ENCODE results near the gene NPDC1.

The NPDC1 gene

DNA sequence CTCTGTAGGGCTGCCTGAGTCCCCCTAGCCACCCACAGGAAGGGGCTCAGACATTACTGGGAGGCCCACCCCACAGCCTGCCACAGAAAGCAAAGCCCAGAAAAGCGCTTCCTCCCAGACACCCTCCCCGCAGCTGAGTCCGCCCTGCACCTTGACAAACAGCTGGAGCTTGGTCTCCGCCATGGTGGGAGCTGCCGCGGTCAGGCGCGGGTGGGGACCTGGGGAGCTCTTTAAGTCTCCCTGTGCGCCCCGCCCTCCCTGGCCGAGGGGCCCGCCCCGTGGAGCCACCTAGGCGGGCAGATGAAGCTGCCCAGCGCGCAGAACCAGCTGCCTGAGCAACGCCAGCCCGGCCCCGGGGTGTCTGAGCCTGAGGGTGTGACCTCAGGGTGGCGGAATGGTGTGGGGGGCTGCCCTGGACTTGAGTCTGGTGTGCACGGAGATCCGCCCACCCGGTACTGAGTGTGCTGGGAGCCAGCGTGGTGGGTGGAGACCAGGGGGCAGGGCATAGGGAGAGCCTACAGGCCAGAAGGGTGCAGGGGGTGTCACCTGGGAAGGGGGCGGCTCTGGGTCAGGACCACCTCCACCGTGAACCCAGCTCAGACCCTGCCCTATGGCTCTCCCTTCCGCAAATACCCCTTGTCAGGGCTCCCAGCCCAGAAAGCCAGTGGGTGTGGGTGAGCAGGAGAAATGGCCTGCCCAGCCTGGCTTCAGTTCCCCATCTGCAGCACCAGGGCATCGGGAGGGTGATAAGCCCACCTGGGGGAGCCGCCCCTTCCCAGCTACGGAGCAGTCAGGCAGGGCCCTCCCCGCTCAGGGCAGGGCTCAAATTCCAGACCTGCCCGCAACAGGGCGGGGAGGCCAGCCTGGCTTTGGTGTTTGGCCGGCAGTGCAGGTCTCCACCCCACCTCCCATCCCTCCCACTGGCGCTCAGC lies 49.4 kb downstream of the NPDC1 start, which contains the start of gene CLIC3:
TSS of gene CLIC3 (minus strand) at position 208 of the 932 bp plus-strand sequence. CDS start at position 183, 25 bp downstream.
- Histone ChIP-seq H3K4me1 (ENCODE audit: insufficient read depth, low read length) (peaks cover 7% of the 10 kb centered on the region), H3K36me3 (ENCODE audit: insufficient read depth, low read length) (peaks cover 12% of the 10 kb centered on the region), H2AFZ (ENCODE audit: low read depth, low read length) (no peak within 1 kb of the TSS), H3K4me3 (ENCODE audit: low read length) (no peak within 1 kb of the TSS), H3K9me3 (ENCODE audit: low read length) (no peaks in the 10 kb centered on the region), H3K27me3 (ENCODE audit: insufficient read depth, low read length) (no peaks in the 10 kb centered on the region)

DNA sequence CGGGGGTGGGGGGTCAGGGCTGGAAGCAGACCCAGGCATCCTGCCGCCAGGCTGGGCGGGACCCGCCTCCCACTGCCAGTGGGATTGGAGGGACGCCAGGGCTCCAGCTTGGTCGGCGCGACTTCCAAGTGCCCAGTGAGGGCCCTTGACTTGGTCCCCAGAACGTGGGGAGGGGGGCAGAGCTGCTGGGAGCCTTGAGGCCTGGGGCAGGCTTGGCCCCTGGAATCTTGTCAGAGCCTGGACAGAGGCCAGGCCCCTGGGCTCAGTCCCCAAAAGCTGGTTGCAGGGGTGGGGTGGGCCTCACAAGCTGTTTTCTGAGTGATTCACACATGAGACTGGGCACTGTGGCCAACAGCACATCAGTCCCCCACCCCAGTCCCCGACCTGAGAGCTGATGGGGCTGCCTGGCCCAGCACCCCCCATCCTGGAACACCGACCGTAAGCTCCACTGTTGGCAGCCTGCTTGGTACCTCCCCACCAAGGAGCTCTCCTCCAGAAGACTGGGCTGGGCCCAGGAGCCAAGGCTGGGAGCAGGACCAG lies 50.1 kb downstream of the NPDC1 start:
- Histone ChIP-seq H3K36me3 (ENCODE audit: insufficient read depth, low read length) (peaks cover 12% of the 10 kb centered on the region), H2AFZ (ENCODE audit: low read depth, low read length) (no peak overlapping the region), H3K27me3 (ENCODE audit: insufficient read depth, low read length) (no peaks in the 10 kb centered on the region), H3K4me3 (ENCODE audit: low read length) (no peak overlapping the region), H3K4me1 (ENCODE audit: insufficient read depth, low read length) (peaks cover 7% of the 10 kb centered on the region), H3K9me3 (ENCODE audit: low read length) (no peaks in the 10 kb centered on the region)

DNA sequence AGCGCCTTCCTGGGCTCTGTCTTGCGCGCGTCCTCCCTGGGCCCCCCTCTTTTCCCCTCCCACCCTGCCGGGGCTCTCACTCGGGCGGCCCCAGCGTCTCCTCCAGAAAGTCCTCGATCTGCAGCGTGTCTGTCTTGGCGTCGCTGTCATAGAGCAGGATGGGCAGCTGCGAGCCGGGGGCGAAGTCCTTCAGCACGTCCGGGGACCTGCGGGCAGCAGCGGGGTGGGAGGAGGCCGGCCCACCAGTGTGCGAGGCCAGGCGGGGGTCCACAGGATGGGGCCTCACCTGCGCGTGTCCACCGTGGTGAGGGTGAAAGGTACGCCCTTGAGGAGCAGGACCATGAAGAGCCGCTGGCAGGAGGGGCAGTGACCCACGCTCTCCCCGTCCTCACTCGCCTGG lies 50.6 kb downstream of the NPDC1 start:
- no peak overlapping the region for H3K4me3 ChIP-seq (ENCODE audit: low read length)

DNA sequence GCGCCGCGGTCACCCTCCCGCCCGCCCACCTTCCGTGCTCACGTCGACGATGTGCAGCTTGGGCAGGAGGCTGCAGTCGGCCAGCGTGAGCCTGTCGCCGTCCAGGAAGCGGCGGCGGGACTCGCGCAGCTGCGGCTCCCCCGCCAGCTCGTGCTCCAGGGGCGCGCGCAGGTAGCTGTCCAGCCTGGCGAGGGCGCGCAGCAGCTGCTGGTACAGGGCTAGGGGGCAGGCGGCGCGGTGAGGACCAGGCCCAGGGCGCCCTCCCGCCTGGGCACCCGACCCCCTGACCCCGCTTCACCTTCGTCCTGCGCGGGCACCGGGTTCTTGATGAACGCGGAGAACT lies 51.1 kb downstream of the NPDC1 start:
- Histone ChIP-seq H2AFZ (ENCODE audit: low read depth, low read length) (no peak overlapping the region), H3K4me1 (ENCODE audit: insufficient read depth, low read length) (peaks cover 8% of the 10 kb centered on the region), H3K36me3 (ENCODE audit: insufficient read depth, low read length) (peaks cover 12% of the 10 kb centered on the region), H3K27me3 (ENCODE audit: insufficient read depth, low read length) (no peaks in the 10 kb centered on the region), H3K4me3 (ENCODE audit: low read length) (no peak overlapping the region), H3K9me3 (ENCODE audit: low read length) (no peaks in the 10 kb centered on the region)

More for the DNA sequence above, 50.6 kb downstream of the NPDC1 start:
- Histone ChIP-seq H3K9me3 (ENCODE audit: low read length) (no peaks in the 10 kb centered on the region), H3K27me3 (ENCODE audit: insufficient read depth, low read length) (no peaks in the 10 kb centered on the region), H3K36me3 (ENCODE audit: insufficient read depth, low read length) (peaks cover 12% of the 10 kb centered on the region), H2AFZ (ENCODE audit: low read depth, low read length) (no peak overlapping the region), H3K4me1 (ENCODE audit: insufficient read depth, low read length) (peaks cover 7% of the 10 kb centered on the region)

DNA sequence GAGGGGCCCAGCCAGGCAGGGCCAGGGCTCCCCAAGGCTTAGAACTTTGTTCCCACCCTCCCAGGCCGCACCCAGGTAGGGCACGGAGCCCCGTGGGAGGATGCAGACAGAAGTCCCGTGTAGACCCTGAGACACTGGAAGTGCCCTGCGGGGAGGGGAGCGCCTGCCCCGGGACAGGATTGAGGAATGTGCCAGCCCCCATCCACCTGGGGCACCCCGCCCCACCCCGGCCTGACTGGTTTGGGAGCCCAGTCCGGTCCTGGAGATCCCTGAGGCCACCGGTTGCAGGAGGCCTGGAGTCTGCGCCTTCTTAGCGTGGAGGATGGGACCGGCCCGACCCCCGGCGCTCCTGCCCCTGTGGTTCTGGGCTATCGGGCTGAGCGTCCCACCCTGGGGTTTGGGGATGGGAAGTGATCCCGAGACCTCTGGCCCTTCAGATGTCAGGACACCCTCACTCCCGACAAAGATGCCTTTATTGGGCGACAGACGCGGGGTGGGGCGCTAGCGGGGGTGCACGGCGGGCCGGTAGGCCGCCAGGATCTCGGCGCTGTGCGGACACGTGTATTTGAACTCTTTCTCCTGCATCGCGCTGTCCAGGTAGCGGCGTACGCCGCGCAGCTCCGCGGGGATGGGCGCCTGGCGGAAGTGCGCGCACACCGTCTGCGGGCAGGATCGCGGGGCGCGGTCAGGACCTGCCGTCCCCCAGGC lies 51.6 kb downstream of the NPDC1 start:
- peaks cover 12% of the 10 kb centered on the region for H3K36me3 ChIP-seq (ENCODE audit: insufficient read depth, low read length)
- H2AFZ ChIP-seq (ENCODE audit: low read depth, low read length): no peak overlapping the region
- no peaks in the 10 kb centered on the region for H3K27me3 ChIP-seq (ENCODE audit: insufficient read depth, low read length)
- no peak overlapping the region for H3K4me3 ChIP-seq (ENCODE audit: low read length)
- no peaks in the 10 kb centered on the region for H3K9me3 ChIP-seq (ENCODE audit: low read length)
- peaks cover 12% of the 10 kb centered on the region for H3K4me1 ChIP-seq (ENCODE audit: insufficient read depth, low read length)

DNA sequence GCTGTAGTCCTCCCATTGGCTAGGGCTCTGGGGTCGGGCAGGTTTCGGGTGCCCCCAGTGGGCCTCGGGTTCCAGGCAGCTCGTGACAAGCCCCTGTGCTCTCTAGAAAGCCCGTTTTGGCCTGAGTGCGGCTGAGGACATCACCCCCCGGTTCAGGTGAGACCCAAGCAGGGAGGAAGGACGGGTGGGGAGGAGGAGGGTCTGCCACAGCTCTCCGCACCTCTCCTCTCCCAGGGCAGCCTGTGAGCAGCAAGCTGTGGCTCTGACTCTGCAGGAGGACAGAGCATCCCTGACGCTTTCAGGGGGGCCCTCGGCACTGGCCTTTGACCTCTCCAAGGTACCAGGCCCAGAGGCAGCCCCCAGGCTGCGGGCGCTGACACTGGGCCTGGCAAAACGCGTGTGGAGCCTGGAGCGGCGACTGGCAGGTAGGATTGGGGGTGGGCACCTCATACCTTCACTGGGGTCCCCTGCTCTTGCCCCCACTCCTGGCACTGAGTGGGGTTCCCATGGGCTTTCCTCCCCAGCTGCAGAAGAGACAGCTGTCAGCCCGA lies 53.1 kb downstream of the NPDC1 start:
- Histone ChIP-seq H2AFZ (ENCODE audit: low read depth, low read length) (no peak overlapping the region), H3K4me1 (ENCODE audit: insufficient read depth, low read length) (peaks cover 12% of the 10 kb centered on the region), H3K36me3 (ENCODE audit: insufficient read depth, low read length) (peaks cover 12% of the 10 kb centered on the region), H3K9me3 (ENCODE audit: low read length) (no peaks in the 10 kb centered on the region), H3K4me3 (ENCODE audit: low read length) (peak overlapping the region; percentile 67), H3K27me3 (ENCODE audit: insufficient read depth, low read length) (no peaks in the 10 kb centered on the region)

DNA sequence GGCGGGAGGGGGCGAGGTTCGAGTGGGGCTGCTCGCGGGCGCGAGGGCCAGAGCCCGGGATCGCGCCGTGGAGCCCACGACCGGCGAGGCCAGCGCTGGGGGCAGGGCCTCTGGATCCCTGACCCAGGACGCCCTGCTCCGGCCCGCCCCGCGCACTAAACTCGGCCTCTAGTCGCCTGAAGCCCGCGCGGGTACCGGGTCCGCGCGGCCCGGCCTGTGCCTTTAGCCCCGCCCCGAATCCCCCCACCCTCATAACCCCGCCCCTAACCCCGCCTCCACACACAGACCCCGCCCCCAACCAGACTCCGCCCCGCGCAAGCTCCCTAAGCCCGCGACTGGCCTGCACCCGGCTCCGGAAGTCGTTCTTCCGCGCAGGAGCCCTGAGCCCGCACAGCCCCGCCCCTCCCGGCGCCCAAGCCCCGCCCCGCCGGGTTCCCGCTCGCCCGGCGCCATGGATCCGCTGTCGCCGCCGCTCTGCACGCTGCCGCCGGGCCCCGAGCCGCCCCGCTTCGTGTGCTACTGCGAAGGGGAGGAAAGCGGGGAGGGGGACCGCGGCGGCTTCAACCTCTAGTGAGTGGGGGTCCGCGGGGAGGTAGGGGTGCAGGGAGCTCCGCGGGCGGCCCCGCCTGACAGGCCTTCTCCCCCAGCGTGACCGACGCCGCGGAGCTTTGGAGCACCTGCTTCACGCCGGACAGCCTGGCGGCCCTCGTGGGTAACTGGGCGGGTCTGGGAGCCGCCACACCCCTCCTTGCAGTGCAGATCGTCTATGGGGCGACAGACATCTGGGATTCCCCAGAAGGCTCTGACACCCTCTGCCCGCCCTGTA lies 53.8 kb downstream of the NPDC1 start, which contains the start of gene PAXX:
TSS of gene PAXX (plus strand) at position 430 of the 826 bp plus-strand sequence. CDS start at position 452, 22 bp downstream.
- H3K27me3 ChIP-seq (ENCODE audit: insufficient read depth, low read length): no peaks in the 10 kb centered on the region
- peak within 1 kb of the TSS; percentile 67 for H3K4me3 ChIP-seq (ENCODE audit: low read length)
- peak within 1 kb of the TSS; percentile 42 for H2AFZ ChIP-seq (ENCODE audit: low read depth, low read length)
- peaks cover 12% of the 10 kb centered on the region for H3K4me1 ChIP-seq (ENCODE audit: insufficient read depth, low read length)
- H3K36me3 ChIP-seq (ENCODE audit: insufficient read depth, low read length): peaks cover 12% of the 10 kb centered on the region
- no peaks in the 10 kb centered on the region for H3K9me3 ChIP-seq (ENCODE audit: low read length)

DNA sequence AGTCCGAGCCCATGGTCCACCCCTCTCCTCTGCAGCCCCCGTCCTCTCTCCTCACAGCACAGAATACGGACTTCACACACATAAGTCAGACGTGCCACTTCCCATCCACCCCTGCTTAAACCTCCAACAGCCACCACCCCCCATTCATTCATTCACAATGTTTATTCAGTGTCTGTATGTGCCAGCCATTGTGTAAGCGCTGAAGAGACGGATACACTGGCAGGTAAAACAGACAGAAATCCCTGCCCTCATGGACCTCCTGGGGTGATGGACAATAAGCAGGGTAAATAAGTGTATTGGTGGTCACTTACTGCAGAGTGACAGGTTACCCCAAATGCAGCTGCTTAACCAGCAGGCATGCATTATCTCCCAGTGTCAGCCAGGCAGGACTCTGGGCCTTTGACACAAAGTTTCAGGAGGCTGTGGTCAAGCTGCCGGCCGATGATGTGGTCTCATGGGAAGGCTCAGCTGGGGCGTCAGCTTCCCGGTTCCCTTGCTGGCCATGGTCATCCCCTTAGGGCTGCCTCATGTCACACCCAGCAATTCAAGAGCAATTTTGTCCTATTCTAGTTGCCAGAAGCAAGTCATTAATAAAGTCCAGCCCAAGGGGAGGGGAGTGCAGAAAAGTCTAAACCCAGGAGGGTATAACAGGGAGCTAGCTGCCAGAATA lies 55.6 kb downstream of the NPDC1 start:
- Histone ChIP-seq H3K27me3 (ENCODE audit: insufficient read depth, low read length) (no peaks in the 10 kb centered on the region), H3K9me3 (ENCODE audit: low read length) (no peaks in the 10 kb centered on the region), H3K4me1 (ENCODE audit: insufficient read depth, low read length) (peaks cover 12% of the 10 kb centered on the region), H3K36me3 (ENCODE audit: insufficient read depth, low read length) (peaks cover 12% of the 10 kb centered on the region), H2AFZ (ENCODE audit: low read depth, low read length) (no peak overlapping the region), H3K4me3 (ENCODE audit: low read length) (no peak overlapping the region)

Measured in neuron (in vitro differentiated cells).